Thyroid gland (tissue), 4 donors: ENCODE data around the gene KRT77. TPM values are rescaled to one million over a fixed set of nuclear protein-coding genes. Genes with fewer than 3 reads are reported as not detected.

Experiments
- DNase-seq, 2 donors: peaks; one replicate each; pipeline ENCODE4 v3.0.0-alpha.2; 2019
- H3K27ac ChIP-seq, 3 donors: fragments of 200-600 bp; sonication (generic); 1 replicate in 2 of 3; 2 replicates in 1 of 3; pipeline ENCODE4 v1.5.1; 2016 to 2019; ENCODE audit warnings: mild to moderate bottlenecking in 1 of 3, moderate library complexity in 1 of 3
- H3K27me3 ChIP-seq: fragments of 200-600 bp; sonication (generic); one replicate; pipeline ENCODE4 v1.5.1; 2019
- H3K36me3 ChIP-seq, 2 donors: fragments of 200-600 bp; sonication (generic); one replicate each; pipeline ENCODE4 v1.5.1; 2016 to 2019
- H3K4me1 ChIP-seq, 2 donors: fragments of 200-600 bp; sonication (generic); one replicate each; pipeline ENCODE4 v1.5.1; 2017 to 2019
- H3K4me3 ChIP-seq, 3 donors: fragments of 200-600 bp; sonication (generic); replicated peaks in 1 of 3; 1 replicate in 2 of 3; 2 replicates in 1 of 3; pipeline ENCODE4 v1.5.1; 2016; ENCODE audit warnings: mild to moderate bottlenecking in 1 of 3
- H3K9me3 ChIP-seq: fragments of 200-600 bp; sonication (generic); one replicate; pipeline ENCODE4 v1.5.1; 2017
- CTCF ChIP-seq, 6 experiments: fragments of 200-600 bp in 3 of 6; fragments of 450-650 bp in 3 of 6; sonication (generic) in 3 of 6; IDR thresholded peaks; one replicate each; pipeline ENCODE4 v1.5.1; 2016 to 2019; ENCODE audit warnings: antibody characterized with exemption in 6 of 6, mild to moderate bottlenecking in 2 of 6, inconsistent platforms in 1 of 6, moderate library complexity in 1 of 6
- POLR2A ChIP-seq, 2 donors: fragments of 450-650 bp; IDR thresholded peaks; one replicate each; pipeline ENCODE4 v1.6.1; 2017; ENCODE audit warnings: antibody characterized with exemption in 2 of 2, mild to moderate bottlenecking in 2 of 2, moderate library complexity in 1 of 2
- WGBS, 2 donors: methylation state at CpG; one replicate each; pipeline ENCODE4 v1.1.5; 2017; 5-methylcytosine and 5-hydroxymethylcytosine counted together
- intact Hi-C: fragments of 100-400 bp; cut with DNase I; formaldehyde crosslinking; loops from one replicate; pipeline ENCODE4 v1.15.1; 2023
- total RNA-seq, 4 donors: library from RNA; depleted of rRNA; stranded (reverse); fragments of >200 nt; gene quantifications; one replicate each; pipeline ENCODE4 v1.2.3, GENCODE V29; 2016

Gene KRT77
- total RNA-seq, 4 donors from 2014 or later = not detected

DNA sequence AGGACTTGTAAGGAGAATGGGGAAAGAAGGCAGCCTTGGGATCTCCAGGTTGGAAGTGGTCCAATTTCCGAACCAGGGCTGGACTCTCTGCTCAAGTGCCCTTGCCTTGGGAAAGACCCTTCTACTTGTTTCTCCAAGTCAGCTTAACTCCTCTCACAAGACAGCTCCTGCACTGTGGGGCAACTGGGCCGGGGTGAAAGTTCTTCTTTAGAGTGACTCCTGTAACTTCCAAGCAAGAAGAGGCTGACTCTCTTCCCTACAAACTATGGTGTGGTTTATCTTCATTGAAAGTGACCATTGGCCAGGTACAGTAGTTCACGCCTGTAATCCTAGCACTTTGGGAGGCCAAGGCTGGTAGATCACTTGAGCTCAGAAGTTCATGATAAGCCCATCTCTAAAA is 36.9 kb downstream of the KRT77 start:
- no peak overlapping the region for H3K4me3 ChIP-seq
- intact Hi-C loops = no loop called here
- no peak overlapping the region for H3K27ac ChIP-seq
- TF ChIP-seq CTCF (IDR thresholded peaks at IDR 0.05) (no peak), POLR2A (IDR thresholded peaks at IDR 0.05) (no peak)
- no peaks in the 10 kb centered on the region for H3K36me3 ChIP-seq
- DNase-seq = no peak
- H3K9me3 ChIP-seq = no peaks in the 10 kb centered on the region
- H3K27me3 ChIP-seq = no peaks in the 10 kb centered on the region
- 57 to 61% methylated on average over 3 of the region's 3 CpGs for WGBS, 2 donors
- H3K4me1 ChIP-seq = no peaks in the 10 kb centered on the region

GRCh38 chr12:52663420-52663819 is 39.9 kb downstream of the KRT77 start:
- no peak for TF ChIP-seq CTCF (IDR thresholded peaks at IDR 0.05)
- TF ChIP-seq POLR2A (IDR thresholded peaks at IDR 0.05) = no peak
- no peaks in the 10 kb centered on the region for H3K4me1 ChIP-seq
- H3K9me3 ChIP-seq = no peaks in the 10 kb centered on the region
- no peaks in the 10 kb centered on the region for H3K27me3 ChIP-seq
- H3K4me3 ChIP-seq = no peak overlapping the region
- no peak overlapping the region for H3K27ac ChIP-seq
- H3K36me3 ChIP-seq = no peaks in the 10 kb centered on the region
- no peak for DNase-seq
- intact Hi-C loops = no loop called here

DNA sequence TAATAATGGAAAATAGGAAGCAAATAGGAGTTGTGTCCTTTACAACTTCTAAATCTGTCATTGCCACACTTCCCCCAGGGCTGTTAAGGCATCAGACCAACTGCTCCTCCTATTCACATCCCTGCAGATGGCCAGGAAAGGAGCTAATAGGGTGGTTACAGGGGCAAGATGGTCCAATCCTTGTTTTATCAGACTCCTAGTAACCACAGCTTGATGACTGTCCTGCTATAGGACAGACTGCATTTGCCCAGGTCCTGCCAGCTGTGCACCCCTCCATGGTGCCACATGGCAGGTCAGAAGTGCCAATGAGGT is 40.5 kb downstream of the KRT77 start:
- Histone ChIP-seq H3K9me3 (no peaks in the 10 kb centered on the region), H3K4me1 (no peaks in the 10 kb centered on the region), H3K27ac (no peak overlapping the region), H3K36me3 (no peaks in the 10 kb centered on the region), H3K27me3 (no peaks in the 10 kb centered on the region), H3K4me3 (no peak overlapping the region)
- TF ChIP-seq CTCF (IDR thresholded peaks at IDR 0.05) (no peak), POLR2A (IDR thresholded peaks at IDR 0.05) (no peak)
- intact Hi-C loops = no loop called here
- DNase-seq = no peak

DNA sequence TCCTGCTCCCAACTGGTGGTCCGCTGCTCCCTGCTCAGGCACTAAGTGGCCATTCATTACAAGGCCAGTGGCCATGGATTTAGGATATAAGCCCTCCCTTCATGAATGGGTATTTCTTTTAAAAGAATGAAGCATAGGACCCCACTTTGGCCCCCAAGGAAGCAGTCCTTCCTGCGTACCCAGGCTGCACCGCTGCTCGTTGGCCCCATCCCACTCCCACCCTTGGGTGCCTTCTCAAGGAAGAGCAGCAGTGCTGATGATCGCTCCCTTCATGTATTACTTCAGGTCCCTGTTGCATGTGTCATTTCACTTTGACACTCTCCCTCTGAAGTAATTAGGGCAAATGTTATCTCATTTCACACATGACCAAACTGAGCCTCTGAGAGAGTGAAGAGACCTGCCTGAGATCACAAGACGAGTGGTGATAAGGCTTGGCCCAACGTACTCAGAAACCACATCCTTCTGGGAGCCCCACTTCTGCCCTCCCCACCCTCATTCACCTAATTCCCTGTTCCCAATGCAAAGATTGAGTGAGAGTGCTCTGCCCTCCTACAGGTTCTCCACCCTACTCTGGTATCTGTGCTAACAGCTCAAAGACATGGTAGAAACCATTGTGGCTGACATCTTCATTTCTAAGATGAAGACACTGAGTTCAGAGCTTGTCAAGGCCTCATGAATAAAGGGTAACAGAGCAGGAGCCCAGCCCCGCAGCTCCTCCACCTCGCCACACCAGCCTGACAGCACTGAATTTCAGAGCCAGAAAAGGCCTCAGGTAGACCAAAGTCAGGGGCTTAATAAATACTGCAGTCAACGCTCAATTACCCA is 41.0 kb downstream of the KRT77 start:
- Histone ChIP-seq H3K27me3 (no peaks in the 10 kb centered on the region), H3K27ac (no peak overlapping the region), H3K4me1 (no peaks in the 10 kb centered on the region), H3K36me3 (no peaks in the 10 kb centered on the region), H3K4me3 (no peak overlapping the region), H3K9me3 (no peaks in the 10 kb centered on the region)
- intact Hi-C loops = no loop called here
- TF ChIP-seq POLR2A (IDR thresholded peaks at IDR 0.05) = no peak
- no peak for TF ChIP-seq CTCF (IDR thresholded peaks at IDR 0.05)
- no peak for DNase-seq
- WGBS, 2 donors = 83 to 89% methylated on average over 10 of the region's 10 CpGs

DNA sequence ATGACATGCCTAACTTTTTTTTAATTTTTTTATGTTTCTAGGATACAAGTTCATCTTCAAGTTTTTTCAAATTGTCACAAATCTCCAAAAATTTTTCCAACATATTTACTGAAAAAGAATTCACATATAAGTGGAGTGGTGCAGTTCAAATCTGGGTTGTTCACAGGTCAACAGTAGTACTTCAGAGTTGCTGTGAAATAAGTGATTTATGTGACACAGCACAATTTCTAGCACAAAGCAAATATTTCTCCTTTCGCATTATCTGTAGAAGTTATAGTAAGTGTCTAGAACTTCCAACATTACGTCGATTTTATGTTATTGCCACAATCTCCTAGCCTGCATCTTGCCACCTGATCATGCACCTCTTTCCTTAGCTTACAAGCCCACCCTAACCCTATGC is 41.7 kb downstream of the KRT77 start:
- WGBS, 2 donors = 97% methylated on average over 3 of the region's 3 CpGs
- no peak for TF ChIP-seq CTCF (IDR thresholded peaks at IDR 0.05)
- no peak for TF ChIP-seq POLR2A (IDR thresholded peaks at IDR 0.05)
- no peaks in the 10 kb centered on the region for H3K9me3 ChIP-seq
- intact Hi-C loops = no loop called here
- H3K36me3 ChIP-seq = no peaks in the 10 kb centered on the region
- no peak overlapping the region for H3K4me3 ChIP-seq
- DNase-seq = no peak
- H3K4me1 ChIP-seq = no peaks in the 10 kb centered on the region
- H3K27me3 ChIP-seq = no peaks in the 10 kb centered on the region
- no peak overlapping the region for H3K27ac ChIP-seq
